ENCODE results near the gene MYDGF.
A peak's percentile ranks its signal among the peaks of the same experiment; 100 is the strongest.

MYDGF gene

DNA sequence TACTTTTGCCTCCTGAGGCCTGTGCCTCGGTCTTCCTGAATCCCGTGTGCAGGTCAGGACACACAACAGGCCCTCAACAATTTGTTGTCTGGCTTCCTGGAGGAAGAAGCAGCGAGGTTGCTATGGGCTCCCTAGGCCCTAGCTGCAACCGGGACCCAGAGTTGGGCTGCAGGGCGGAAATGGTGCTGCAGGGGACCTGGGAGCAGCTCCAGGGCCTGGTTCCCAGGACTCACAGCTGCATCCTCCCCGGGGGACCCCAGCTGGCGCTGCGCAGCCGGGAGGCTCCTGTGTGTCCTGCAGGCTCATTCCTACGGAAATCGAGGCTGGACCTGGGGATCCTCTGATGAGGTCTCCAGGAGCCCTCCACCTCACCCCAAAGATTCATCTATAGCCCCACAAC is 31.8 kb downstream of the MYDGF start:
- no peak overlapping the region for H3K9ac ChIP-seq (ENCODE audit: low read length in 5 of 5)
- peak overlapping the region; percentile 69 for H3K27ac ChIP-seq (ENCODE audit: low read depth, low read length)
- H3K4me1 ChIP-seq (ENCODE audit: control insufficient read depth in 5 of 5, insufficient read depth in 5 of 5, low read length in 5 of 5): peaks cover 3 to 51% (median 49%) of the 10 kb centered on the region in 5 donors
- peaks cover 0 to 5% (median 0%) of the 10 kb centered on the region in 5 donors for H3K27me3 ChIP-seq (ENCODE audit: control insufficient read depth in 5 of 5, insufficient read depth in 4 of 5, low read length in 5 of 5)
- no peak overlapping the region for H3K4me3 ChIP-seq (ENCODE audit: low read depth in 1 of 5, low read length in 5 of 5)
- H3K9me3 ChIP-seq (ENCODE audit: control insufficient read depth in 5 of 5, low read length in 5 of 5): no peaks in the 10 kb centered on the region
- no peaks in the 10 kb centered on the region for H3K36me3 ChIP-seq (ENCODE audit: control insufficient read depth in 5 of 5, insufficient read depth in 5 of 5, low read length in 5 of 5)

GRCh38 chr19:4636761-4637160 is 33.4 kb downstream of the MYDGF start:
- Histone ChIP-seq H3K4me3 (ENCODE audit: low read depth in 1 of 5, low read length in 5 of 5) (peak overlapping the region; percentile 22 to 64 (median 55)), H3K27me3 (ENCODE audit: control insufficient read depth in 5 of 5, insufficient read depth in 4 of 5, low read length in 5 of 5) (peaks cover 0 to 5% (median 0%) of the 10 kb centered on the region in 5 donors), H3K9ac (ENCODE audit: low read length in 5 of 5) (peak overlapping the region in 3 of 5 donors; percentile 31 to 78 (median 41)), H3K9me3 (ENCODE audit: control insufficient read depth in 5 of 5, low read length in 5 of 5) (no peaks in the 10 kb centered on the region), H3K4me1 (ENCODE audit: control insufficient read depth in 5 of 5, insufficient read depth in 5 of 5, low read length in 5 of 5) (peaks cover 3 to 53% (median 47%) of the 10 kb centered on the region in 5 donors), H3K36me3 (ENCODE audit: control insufficient read depth in 5 of 5, insufficient read depth in 5 of 5, low read length in 5 of 5) (no peaks in the 10 kb centered on the region), H3K27ac (ENCODE audit: low read depth, low read length) (no peak overlapping the region)

GRCh38 chr19:4636151-4636717 is 33.9 kb downstream of the MYDGF start:
- Histone ChIP-seq H3K36me3 (ENCODE audit: control insufficient read depth in 5 of 5, insufficient read depth in 5 of 5, low read length in 5 of 5) (no peaks in the 10 kb centered on the region), H3K4me3 (ENCODE audit: low read depth in 1 of 5, low read length in 5 of 5) (peak overlapping the region; percentile 55 to 64 (median 60)), H3K27ac (ENCODE audit: low read depth, low read length) (no peak overlapping the region), H3K9ac (ENCODE audit: low read length in 5 of 5) (peak overlapping the region in 4 of 5 donors; percentile 31 to 78 (median 60)), H3K4me1 (ENCODE audit: control insufficient read depth in 5 of 5, insufficient read depth in 5 of 5, low read length in 5 of 5) (peaks cover 3 to 51% (median 43%) of the 10 kb centered on the region in 5 donors), H3K9me3 (ENCODE audit: control insufficient read depth in 5 of 5, low read length in 5 of 5) (no peaks in the 10 kb centered on the region), H3K27me3 (ENCODE audit: control insufficient read depth in 5 of 5, insufficient read depth in 4 of 5, low read length in 5 of 5) (peaks cover 0 to 5% (median 0%) of the 10 kb centered on the region in 5 donors)

- H3K4me3 ChIP-seq (ENCODE audit: low read depth in 1 of 5, low read length in 5 of 5): peak overlapping the region; percentile 55 to 64 (median 60)
- H3K9ac ChIP-seq (ENCODE audit: low read length in 5 of 5): peak overlapping the region in 3 of 5 donors; percentile 31 to 78 (median 72)
- H3K27ac ChIP-seq (ENCODE audit: low read depth, low read length): no peak overlapping the region
- peaks cover 0 to 5% (median 0%) of the 10 kb centered on the region in 5 donors for H3K27me3 ChIP-seq (ENCODE audit: control insufficient read depth in 5 of 5, insufficient read depth in 4 of 5, low read length in 5 of 5)
- no peaks in the 10 kb centered on the region for H3K36me3 ChIP-seq (ENCODE audit: control insufficient read depth in 5 of 5, insufficient read depth in 5 of 5, low read length in 5 of 5)
- H3K4me1 ChIP-seq (ENCODE audit: control insufficient read depth in 5 of 5, insufficient read depth in 5 of 5, low read length in 5 of 5): peaks cover 3 to 46% (median 38%) of the 10 kb centered on the region in 5 donors
- no peaks in the 10 kb centered on the region for H3K9me3 ChIP-seq (ENCODE audit: control insufficient read depth in 5 of 5, low read length in 5 of 5)
These were observed 34.4 kb downstream of the MYDGF start for GRCh38 chr19:4635754-4636116.

DNA sequence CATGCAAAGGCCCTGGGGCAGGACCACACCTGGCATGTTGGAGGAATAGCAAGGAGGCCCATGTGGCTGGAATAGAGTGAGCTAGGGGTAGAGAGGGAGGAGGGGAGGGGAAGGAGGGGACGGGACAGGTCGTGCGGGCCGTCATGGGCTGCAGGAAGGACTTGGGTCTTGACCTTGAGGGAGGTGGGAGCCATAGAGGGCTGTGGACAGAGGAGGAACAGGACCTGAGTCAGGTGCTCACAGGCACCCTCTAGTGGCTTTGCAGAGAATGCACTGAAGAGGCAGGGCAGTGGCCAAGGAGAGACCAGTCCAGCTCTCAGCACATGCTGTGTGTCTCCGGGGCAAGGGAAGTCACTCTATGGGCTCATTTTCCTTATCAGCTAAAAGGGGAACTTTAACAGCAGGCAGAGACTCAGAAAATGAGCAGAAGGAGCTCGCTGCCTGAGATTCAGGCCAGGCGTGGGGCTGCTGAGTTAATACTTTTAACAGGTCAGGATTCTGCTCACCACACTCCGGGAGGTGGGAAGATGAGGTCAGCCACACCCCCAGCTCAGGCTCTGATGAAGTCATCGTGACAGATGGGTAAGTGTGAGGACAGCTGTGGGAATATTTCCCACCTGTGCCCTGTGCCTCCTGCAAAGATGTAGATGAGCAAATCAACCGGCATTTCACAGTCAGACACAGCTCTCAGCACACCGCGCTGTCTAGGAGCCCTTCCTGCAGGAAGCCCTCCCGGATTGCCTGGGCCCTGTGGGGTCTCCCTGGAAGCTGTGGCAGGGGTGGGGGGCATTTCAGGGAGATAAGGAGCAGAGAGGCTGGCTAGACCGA is 36.8 kb downstream of the MYDGF start:
- peak overlapping the region in 2 of 5 donors; percentile 20 to 26 for H3K9ac ChIP-seq (ENCODE audit: low read length in 5 of 5)
- no peaks in the 10 kb centered on the region for H3K9me3 ChIP-seq (ENCODE audit: control insufficient read depth in 5 of 5, low read length in 5 of 5)
- no peak overlapping the region for H3K27ac ChIP-seq (ENCODE audit: low read depth, low read length)
- no peaks in the 10 kb centered on the region for H3K36me3 ChIP-seq (ENCODE audit: control insufficient read depth in 5 of 5, insufficient read depth in 5 of 5, low read length in 5 of 5)
- peaks cover 3 to 26% (median 19%) of the 10 kb centered on the region in 5 donors for H3K4me1 ChIP-seq (ENCODE audit: control insufficient read depth in 5 of 5, insufficient read depth in 5 of 5, low read length in 5 of 5)
- no peak overlapping the region for H3K4me3 ChIP-seq (ENCODE audit: low read depth in 1 of 5, low read length in 5 of 5)
- peaks cover 0 to 5% (median 0%) of the 10 kb centered on the region in 5 donors for H3K27me3 ChIP-seq (ENCODE audit: control insufficient read depth in 5 of 5, insufficient read depth in 4 of 5, low read length in 5 of 5)

- no peak overlapping the region for H3K4me3 ChIP-seq (ENCODE audit: low read depth in 1 of 5, low read length in 5 of 5)
- peaks cover 0 to 2% (median 0%) of the 10 kb centered on the region in 5 donors for H3K9me3 ChIP-seq (ENCODE audit: control insufficient read depth in 5 of 5, low read length in 5 of 5)
- H3K36me3 ChIP-seq (ENCODE audit: control insufficient read depth in 5 of 5, insufficient read depth in 5 of 5, low read length in 5 of 5): no peaks in the 10 kb centered on the region
- no peak overlapping the region for H3K27ac ChIP-seq (ENCODE audit: low read depth, low read length)
- peaks cover 0 to 2% (median 0%) of the 10 kb centered on the region in 5 donors for H3K4me1 ChIP-seq (ENCODE audit: control insufficient read depth in 5 of 5, insufficient read depth in 5 of 5, low read length in 5 of 5)
- H3K27me3 ChIP-seq (ENCODE audit: control insufficient read depth in 5 of 5, insufficient read depth in 4 of 5, low read length in 5 of 5): peaks cover 4 to 20% (median 13%) of the 10 kb centered on the region in 5 donors
- H3K9ac ChIP-seq (ENCODE audit: low read length in 5 of 5): no peak overlapping the region
These were observed 45.3 kb downstream of the MYDGF start for GRCh38 chr19:4624733-4625362.

DNA sequence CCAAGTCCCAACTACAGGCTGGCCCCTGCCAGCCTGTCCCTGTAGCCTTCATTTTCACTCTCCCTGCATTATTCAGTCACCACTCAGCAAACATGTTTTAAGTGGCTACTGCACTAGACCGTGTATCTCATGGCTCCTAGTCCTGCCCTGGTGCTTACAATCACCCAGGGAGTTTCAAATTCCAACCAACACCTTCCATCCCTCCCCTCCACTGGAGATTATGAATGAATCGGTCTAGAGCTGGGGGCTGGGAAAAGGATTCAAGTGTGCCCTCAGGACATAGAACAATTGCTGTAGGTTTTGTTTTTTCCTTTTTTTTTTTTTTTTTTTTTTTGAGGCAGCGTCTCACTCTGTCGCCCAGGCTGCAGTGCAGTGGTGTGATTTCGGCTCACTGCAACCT is 45.8 kb downstream of the MYDGF start:
- Histone ChIP-seq H3K9me3 (ENCODE audit: control insufficient read depth in 5 of 5, low read length in 5 of 5) (peaks cover 0 to 2% (median 0%) of the 10 kb centered on the region in 5 donors), H3K4me1 (ENCODE audit: control insufficient read depth in 5 of 5, insufficient read depth in 5 of 5, low read length in 5 of 5) (peaks cover 0 to 2% (median 0%) of the 10 kb centered on the region in 5 donors), H3K4me3 (ENCODE audit: low read depth in 1 of 5, low read length in 5 of 5) (no peak overlapping the region), H3K27ac (ENCODE audit: low read depth, low read length) (no peak overlapping the region), H3K36me3 (ENCODE audit: control insufficient read depth in 5 of 5, insufficient read depth in 5 of 5, low read length in 5 of 5) (no peaks in the 10 kb centered on the region), H3K9ac (ENCODE audit: low read length in 5 of 5) (no peak overlapping the region), H3K27me3 (ENCODE audit: control insufficient read depth in 5 of 5, insufficient read depth in 4 of 5, low read length in 5 of 5) (peaks cover 4 to 25% (median 16%) of the 10 kb centered on the region in 5 donors)

DNA sequence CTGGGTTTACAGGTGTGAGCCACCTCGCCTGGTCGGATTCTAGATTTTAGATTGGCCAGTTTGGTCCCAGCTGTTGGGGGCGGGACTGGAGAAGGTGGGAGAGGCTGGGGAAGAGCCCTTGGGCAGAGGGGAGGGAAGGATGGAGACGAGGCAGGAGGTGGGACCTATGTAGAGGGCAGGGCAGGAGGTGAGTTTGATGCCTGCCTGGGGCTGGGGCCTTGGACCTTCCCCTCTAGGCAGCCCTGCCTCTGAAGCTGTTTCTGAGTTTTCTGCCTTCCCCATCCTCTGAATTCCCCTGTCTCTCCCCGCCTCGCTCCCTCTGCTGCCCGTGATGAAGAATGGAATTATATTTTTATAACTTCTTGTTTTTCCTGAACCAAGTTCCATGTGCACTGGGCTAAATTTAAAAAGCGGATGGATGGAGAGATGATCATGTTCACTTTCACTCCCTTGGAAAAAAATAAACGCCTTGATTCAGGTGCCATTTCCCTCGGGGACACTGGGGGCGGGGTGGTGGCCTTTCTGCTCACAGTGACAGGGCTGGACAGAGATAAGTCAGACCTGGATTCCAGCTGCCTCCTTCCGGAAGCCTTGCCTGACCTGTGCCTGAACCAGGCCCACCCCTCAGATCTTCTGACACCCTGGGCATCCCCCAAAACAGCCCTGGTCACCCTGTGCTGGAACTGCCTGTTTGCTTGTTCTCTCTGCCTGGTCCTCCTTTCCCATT is 47.3 kb downstream of the MYDGF start:
- Histone ChIP-seq H3K9me3 (ENCODE audit: control insufficient read depth in 5 of 5, low read length in 5 of 5) (peaks cover 0 to under 1% (median 0%) of the 10 kb centered on the region in 5 donors), H3K27ac (ENCODE audit: low read depth, low read length) (no peak overlapping the region), H3K4me1 (ENCODE audit: control insufficient read depth in 5 of 5, insufficient read depth in 5 of 5, low read length in 5 of 5) (peaks cover 0 to 2% (median 0%) of the 10 kb centered on the region in 5 donors), H3K9ac (ENCODE audit: low read length in 5 of 5) (no peak overlapping the region), H3K4me3 (ENCODE audit: low read depth in 1 of 5, low read length in 5 of 5) (no peak overlapping the region), H3K27me3 (ENCODE audit: control insufficient read depth in 5 of 5, insufficient read depth in 4 of 5, low read length in 5 of 5) (peaks cover 4 to 24% (median 16%) of the 10 kb centered on the region in 5 donors), H3K36me3 (ENCODE audit: control insufficient read depth in 5 of 5, insufficient read depth in 5 of 5, low read length in 5 of 5) (no peaks in the 10 kb centered on the region)

- H3K27ac ChIP-seq (ENCODE audit: low read depth, low read length): no peak overlapping the region
- no peaks in the 10 kb centered on the region for H3K9me3 ChIP-seq (ENCODE audit: control insufficient read depth in 5 of 5, low read length in 5 of 5)
- peaks cover 4 to 23% (median 18%) of the 10 kb centered on the region in 5 donors for H3K27me3 ChIP-seq (ENCODE audit: control insufficient read depth in 5 of 5, insufficient read depth in 4 of 5, low read length in 5 of 5)
- H3K4me1 ChIP-seq (ENCODE audit: control insufficient read depth in 5 of 5, insufficient read depth in 5 of 5, low read length in 5 of 5): peaks cover 0 to 2% (median 0%) of the 10 kb centered on the region in 5 donors
- H3K4me3 ChIP-seq (ENCODE audit: low read depth in 1 of 5, low read length in 5 of 5): no peak overlapping the region
- no peak overlapping the region for H3K9ac ChIP-seq (ENCODE audit: low read length in 5 of 5)
- no peaks in the 10 kb centered on the region for H3K36me3 ChIP-seq (ENCODE audit: control insufficient read depth in 5 of 5, insufficient read depth in 5 of 5, low read length in 5 of 5)
These were observed 49.5 kb downstream of the MYDGF start for GRCh38 chr19:4620675-4621074.

Measured in subcutaneous abdominal adipose tissue (tissue), 5 donors.